ENCODE measurements around the gene CACNA2D1.
"Not testable (repeated sequence)": the region's sequence is repeated elsewhere in the genome, so short reads cannot be mapped to it uniquely, and the experiment has no call there.

The CACNA2D1 gene

GRCh38 chr7:82434275-82435022, 9.1 kb downstream of the CACNA2D1 start:
- DNase-seq (ENCODE audit: low read depth): no peak

DNA sequence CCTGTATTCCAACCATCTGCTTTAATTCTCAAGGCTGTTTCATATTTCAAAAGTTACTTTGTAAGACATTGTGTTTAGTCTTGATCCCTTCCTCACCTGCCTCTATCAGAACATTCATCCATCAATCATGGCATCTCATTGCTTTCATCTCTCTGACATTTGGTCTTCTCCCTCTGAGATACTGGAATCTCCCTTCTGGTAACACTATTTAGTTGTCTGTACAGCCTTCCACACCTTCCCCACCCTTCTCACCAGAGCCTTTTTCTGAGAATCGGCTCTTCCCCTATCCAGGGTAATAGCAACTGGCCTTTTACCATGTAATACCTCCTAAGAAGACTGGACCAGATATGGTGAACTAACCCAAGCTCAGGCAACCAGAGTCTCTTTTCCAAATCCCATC, 10.1 kb downstream of the CACNA2D1 start:
- DNase-seq (ENCODE audit: low read depth): no peak

DNA sequence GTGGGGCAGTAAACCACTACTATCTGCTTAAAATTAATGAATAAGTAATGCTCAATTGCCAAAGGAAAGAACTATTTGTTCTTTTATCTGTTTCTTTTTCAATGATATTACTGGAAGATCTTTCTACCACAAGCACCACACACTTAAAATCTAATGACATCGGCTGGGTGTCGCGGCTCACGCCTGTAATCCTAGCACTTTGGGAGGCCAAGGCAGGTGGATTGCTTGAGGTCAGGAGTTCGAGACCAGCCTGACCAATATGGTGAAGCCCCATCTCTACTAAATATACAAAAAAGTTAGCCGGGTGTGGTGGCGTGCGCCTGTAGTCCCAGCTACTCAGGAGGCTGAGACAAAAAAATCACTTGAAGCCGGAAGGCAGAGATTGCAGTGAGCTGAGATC, 10.8 kb downstream of the CACNA2D1 start:
- DNase-seq (ENCODE audit: low read depth): not testable (repeated sequence)

DNA sequence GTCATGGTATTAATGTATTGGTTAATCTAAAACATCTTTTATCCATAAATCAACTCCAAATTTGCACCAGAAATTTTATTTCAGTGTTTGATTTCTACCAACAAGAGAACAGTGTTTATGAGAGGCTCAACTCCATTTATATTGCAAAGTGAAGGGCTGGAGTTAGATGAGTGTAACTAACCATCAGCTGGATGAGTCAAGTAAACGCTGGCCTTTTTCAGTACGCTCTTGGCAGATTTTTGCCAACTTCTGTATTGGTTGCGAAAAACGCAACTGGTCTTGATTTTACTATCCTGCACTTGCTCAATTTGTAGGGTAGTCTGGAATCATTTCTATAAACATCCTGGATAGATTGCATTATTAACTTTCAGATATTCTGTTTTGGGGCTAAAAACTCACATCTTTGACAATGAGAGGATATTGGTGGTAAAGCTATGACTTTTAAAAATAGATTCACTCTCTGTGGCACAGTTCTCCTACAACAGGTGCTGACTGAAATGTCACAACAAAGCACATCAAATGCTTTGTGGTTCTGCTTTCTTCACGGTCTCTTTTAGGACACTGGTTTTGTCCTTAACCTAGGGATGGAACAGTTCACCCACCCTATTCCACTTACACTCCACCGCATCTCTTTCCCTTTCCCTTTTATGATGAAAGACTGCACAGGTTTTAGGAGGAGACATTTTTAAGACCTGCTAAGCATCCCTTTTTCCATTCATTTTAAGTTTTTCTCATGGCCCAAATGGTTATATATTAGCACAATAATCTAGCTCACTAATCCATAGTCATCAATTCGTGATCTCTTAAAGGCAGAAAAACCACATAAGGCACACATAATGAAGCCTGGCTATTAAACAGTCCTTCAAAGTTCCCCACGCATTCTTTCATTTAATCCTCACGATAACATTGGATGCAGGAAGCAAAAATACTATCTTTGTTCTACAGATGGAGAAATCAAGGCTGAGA, 12.8 kb downstream of the CACNA2D1 start:
- no peak for DNase-seq (ENCODE audit: low read depth)

DNA sequence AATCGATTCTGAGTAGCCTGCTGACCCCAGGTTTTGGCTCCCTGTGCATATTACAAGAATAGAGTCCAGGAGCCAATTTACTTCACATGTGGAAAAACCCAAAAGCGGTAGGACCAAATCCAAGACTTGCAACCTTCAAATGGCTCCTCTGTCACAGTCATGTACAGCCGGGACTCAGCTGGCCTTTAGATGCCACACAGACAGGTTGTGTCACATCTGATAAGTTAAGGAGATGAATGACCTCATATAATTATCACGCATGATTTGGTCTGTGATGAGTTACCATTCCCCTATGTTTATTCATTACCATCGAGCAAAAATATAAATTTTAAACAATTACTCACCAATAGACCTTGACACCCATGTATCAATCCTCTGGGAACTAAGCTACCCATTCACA, 14.2 kb downstream of the CACNA2D1 start:
- DNase-seq (ENCODE audit: low read depth): no peak

DNA sequence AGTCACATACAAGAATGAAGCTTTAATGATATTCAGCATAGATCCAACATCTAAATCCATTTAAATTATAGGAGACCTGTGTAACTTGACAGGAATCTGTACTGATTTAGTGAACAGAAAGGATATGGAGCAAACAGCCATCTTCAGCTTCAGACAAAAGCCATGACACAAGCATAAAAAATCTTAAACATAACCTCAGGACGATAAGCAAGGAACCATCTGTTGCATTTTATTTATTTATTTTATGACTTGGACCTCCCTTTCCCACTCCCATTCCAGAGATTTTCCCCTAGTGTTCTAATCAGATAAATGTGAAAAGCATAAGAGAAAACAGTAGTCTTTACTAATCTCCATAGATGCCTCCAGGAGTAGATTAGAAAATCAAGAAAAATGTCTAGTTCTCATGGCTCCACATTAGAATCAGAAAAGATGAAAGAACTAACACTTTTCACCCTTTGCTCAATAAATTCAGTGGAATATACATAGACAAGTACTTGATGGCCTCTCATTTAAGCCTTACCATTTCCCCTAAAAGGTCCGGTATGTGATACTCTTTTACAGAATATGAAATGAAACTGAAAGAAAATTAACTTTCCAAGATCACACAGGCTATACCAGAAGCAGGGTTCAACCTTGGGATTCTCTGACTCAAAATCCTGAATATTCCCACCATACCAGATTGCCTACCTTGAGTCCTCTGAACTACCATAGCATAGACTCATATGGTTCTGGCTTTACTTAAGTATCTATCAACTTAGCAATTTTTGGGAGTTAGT, 15.2 kb downstream of the CACNA2D1 start:
- DNase-seq (ENCODE audit: low read depth): no peak

DNA sequence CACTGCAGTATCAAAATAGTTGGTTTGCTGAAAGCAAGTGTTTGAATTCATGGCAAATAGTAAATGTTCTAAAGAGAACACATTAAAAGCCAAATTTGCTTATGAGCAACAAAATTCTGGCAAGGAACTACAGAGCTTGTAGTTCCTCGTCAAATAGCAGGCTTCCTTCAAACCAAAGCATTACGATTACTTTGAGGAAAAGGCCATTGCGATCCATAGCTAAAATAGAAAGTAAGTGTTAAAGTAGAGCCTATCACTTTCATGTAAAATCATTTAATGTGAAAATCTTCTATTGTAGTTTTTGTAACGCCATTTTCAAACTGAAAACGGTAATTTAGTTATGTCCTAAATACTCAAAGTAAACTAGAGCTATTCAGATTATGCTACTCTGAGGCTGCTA, 20.1 kb downstream of the CACNA2D1 start:
- DNase-seq (ENCODE audit: low read depth): no peak

DNA sequence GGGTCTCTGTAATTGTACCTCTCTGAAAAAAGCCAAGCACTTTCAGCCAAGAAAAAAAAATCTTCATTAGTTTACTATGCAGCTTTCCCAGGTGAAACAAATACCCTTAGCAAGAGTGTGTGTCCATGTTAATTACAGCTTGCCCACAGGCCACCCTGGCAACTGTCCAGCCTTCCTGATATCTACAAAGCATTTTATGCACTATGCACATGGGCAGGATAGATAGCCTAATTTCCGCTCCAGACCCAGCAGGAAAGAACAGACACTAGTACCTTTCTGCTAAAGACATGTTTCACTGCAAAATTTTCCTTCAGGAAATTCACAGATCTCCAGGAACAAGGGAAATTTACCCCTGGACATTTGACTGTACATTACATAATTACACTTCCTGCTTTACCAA, 24.4 kb downstream of the CACNA2D1 start:
- no peak for DNase-seq (ENCODE audit: low read depth)

GRCh38 chr7:82417898-82418297, 25.7 kb downstream of the CACNA2D1 start:
- DNase-seq (ENCODE audit: low read depth): no peak

GRCh38 chr7:82416402-82416801, 27.2 kb downstream of the CACNA2D1 start:
- DNase-seq (ENCODE audit: low read depth): no peak

- no peak for DNase-seq (ENCODE audit: low read depth)
These were observed 29.2 kb downstream of the CACNA2D1 start for GRCh38 chr7:82414389-82414788.

GRCh38 chr7:82413237-82413636, 30.3 kb downstream of the CACNA2D1 start:
- no peak for DNase-seq (ENCODE audit: low read depth)

- no peak for DNase-seq (ENCODE audit: low read depth)
These were observed 31.8 kb downstream of the CACNA2D1 start for GRCh38 chr7:82411732-82412131.

DNA sequence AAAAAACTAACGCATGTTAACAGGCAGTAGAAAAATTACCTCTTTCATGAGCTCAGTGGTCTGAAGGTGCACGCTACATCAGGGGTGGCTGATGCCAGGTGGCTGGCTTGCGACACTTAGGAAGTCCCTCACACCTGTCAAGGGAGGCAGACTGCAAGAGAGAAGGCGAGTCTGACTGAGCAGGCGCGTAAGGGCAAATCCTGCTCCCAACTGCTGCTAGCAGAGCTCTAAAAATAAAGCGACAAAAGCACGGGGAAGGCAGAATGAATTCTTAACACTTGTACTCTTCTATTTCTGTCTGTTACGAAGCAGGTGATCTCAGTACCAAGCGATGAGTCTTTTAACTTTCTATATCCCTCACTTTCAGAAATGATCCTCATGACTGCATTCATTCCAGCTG, 33.1 kb downstream of the CACNA2D1 start:
- DNase-seq (ENCODE audit: low read depth): no peak

DNA sequence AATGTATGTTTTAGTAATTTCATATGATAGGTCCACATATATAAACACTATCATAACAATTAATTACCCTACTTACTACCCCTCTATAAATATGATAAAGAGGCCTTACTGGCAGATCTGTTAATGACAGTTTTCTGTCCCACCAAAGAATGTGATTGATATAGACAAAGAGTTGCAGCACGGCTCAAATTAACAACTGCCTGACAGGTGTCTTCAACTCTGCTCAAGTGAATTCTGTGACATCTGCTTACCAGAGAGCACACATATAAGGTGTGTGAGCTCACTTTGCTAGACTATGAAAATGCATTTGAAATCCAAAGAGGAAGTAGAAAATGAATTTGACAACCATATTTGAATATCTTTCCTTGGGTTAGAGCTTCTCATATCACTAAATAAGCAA, 36.6 kb downstream of the CACNA2D1 start:
- no peak for DNase-seq (ENCODE audit: low read depth)

GRCh38 chr7:82405301-82405700, 38.3 kb downstream of the CACNA2D1 start:
- DNase-seq (ENCODE audit: low read depth): no peak

DNA sequence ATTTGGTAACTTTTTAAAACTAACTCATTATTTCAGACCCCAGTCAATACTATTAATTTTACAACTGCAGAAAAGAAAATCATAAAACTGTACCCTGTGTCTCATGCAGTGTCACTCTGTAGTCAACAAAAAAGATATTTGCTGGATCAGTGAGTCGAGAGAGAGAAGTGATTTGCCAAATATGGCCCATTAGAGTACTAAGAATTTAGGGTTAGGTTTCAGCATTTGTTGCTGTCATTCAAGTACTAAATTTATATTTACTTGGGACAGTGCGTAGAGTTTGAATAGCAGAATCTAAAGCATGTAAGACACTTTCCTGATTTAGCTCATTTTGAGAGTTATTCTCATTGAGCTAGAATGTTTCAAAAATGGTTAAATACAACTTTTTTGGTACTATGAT, 38.9 kb downstream of the CACNA2D1 start:
- no peak for DNase-seq (ENCODE audit: low read depth)

GRCh38 chr7:82404094-82404493, 39.5 kb downstream of the CACNA2D1 start:
- no peak for DNase-seq (ENCODE audit: low read depth)

GRCh38 chr7:82397879-82398524, 45.6 kb downstream of the CACNA2D1 start:
- DNase-seq (ENCODE audit: low read depth): no peak

DNA sequence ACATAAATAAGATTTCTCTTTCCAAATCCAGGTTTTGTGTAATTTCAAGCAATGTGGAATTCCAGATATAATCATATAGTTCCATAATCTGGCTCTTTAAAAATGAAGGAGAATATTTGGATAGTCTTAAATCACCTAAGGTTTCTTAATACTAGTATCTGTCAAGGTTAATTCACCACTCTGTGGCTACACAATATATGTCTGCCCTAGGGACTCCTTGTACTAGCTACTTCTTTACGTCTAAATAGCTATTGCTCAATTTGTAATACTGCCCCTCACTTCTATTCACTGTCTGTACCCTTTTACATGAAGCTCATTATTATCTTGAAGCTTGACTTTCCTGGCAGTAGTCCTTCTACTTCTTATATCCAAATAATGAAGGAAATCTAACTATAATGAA, 47.2 kb downstream of the CACNA2D1 start:
- DNase-seq (ENCODE audit: low read depth): no peak

DNA sequence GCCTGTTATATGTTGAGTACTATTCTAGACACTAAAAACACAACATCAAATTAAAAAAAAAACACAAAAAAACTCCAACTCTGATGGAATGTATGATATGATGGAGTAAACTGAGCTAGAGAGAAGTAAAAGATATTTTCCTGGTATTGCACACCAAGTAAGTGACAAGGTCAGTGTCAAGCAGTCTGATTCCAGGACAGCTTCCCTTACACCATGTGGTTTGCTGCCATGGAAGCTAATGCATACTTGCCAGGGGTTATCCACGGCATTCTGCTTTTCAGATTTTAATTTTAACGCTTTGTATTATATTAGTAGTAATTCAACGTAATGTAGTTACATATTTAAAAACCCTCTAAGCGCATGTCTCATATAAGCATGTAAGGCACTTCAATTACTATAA, 48.4 kb downstream of the CACNA2D1 start:
- DNase-seq (ENCODE audit: low read depth): no peak

DNA sequence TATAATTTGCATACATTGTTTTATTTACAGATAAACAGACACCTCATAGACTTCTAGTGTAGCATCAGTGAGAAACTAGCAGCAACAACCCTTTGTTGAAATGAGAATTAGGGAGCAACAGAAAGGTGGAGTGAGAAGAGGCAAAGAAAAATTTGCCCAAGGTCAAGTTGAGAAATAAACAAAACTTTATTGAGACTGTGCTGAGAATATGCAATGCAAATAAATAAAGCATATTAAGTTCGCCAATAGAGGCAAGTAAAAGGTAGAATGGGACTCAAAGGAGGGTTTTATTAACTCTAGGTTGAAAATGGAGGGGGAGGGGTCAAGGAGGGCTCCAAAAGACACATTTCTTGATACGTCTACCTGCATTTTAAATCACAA, 49.7 kb downstream of the CACNA2D1 start:
- no peak for DNase-seq (ENCODE audit: low read depth)

Data from stimulated activated CD8-positive, alpha-beta memory T cell treated with anti-CD3 and anti-CD28 coated beads, Interleukin-7, amount 100 ng/mL, for 24 hours (primary cell).